OCI-LY3 (cell line): ENCODE measurements around the gene PFN2.

ENCODE experiments used
- H2AFZ ChIP-seq: fragments of 200-600, 300-600 bp; shearing (Covaris generic); 2 replicates; pipeline ENCODE4 v1.6.0; 2014; ENCODE audit warnings: antibody characterized with exemption, low read depth, low read length
- H3K27ac ChIP-seq: fragments of 200-600, 300-600 bp; sonication (generic); 2 replicates; pipeline ENCODE4 v1.5.1; 2014; ENCODE audit warnings: mild to moderate bottlenecking, low read length, moderate library complexity, mixed read lengths
- H3K27me3 ChIP-seq: fragments of 200-600, 300-600 bp; sonication (generic); 2 replicates; pipeline ENCODE4 v1.6.1; 2014; ENCODE audit warnings: low read depth, low read length, mixed read lengths
- H3K36me3 ChIP-seq: fragments of 200-600, 300-600 bp; sonication (generic); replicated peaks from 2 replicates; pipeline ENCODE3; 2014; ENCODE audit warnings: low read depth, low read length, mixed read lengths
- H3K4me1 ChIP-seq: fragments of 300-600, 200-600 bp; sonication (generic); 2 replicates; pipeline ENCODE4 v1.6.1; 2014; ENCODE audit warnings: low read length, mixed read lengths
- H3K4me2 ChIP-seq: fragments of 200-600, 300-600 bp; sonication (generic); 2 replicates; pipeline ENCODE4 v1.6.1; 2014; ENCODE audit warnings: low read length, mixed read lengths
- H3K4me3 ChIP-seq: fragments of 300-600, 200-600 bp; sonication (generic); 2 replicates; pipeline ENCODE4 v1.5.1; 2014; ENCODE audit warnings: antibody characterized with exemption, mild to moderate bottlenecking, low read length, moderate library complexity
- H3K79me2 ChIP-seq: fragments of 300-600, 200-600 bp; shearing (Covaris generic); 2 replicates; pipeline ENCODE4 v1.6.1; 2014; ENCODE audit warnings: mild to moderate bottlenecking, low read length, mixed read lengths
- H3K9ac ChIP-seq: fragments of 300-600, 200-600 bp; shearing (Covaris generic); 2 replicates; pipeline ENCODE4 v1.6.0; 2014; ENCODE audit warnings: mild to moderate bottlenecking, low read length, moderate library complexity
- H3K9me3 ChIP-seq: fragments of 200-600, 300-600 bp; shearing (Covaris generic); 2 replicates; pipeline ENCODE4 v1.6.1; 2014; ENCODE audit warnings: low read length, mixed read lengths; ENCODE audit not compliant: insufficient read depth
- H4K20me1 ChIP-seq: fragments of 200-600, 300-600 bp; sonication (generic); 2 replicates; pipeline ENCODE4 v1.6.1; 2016; ENCODE audit warnings: low read length, mixed read lengths; ENCODE audit not compliant: insufficient read depth
- EZH2phosphoT487 ChIP-seq: fragments of 200-600 bp; shearing (Covaris generic); IDR thresholded peaks from 2 replicates; pipeline ENCODE4 v1.6.1; 2018; ENCODE audit warnings: antibody characterized with exemption, mixed run types, low read depth
- TF ChIP-seq, protein P1 (sequence below): fragments of 200-600, 300-600 bp; sonication (generic); IDR thresholded peaks from 2 replicates; pipeline ENCODE4 v1.5.1; 2014; ENCODE audit warnings: antibody characterized with exemption, low read length, low read depth

Gene PFN2, protein sequence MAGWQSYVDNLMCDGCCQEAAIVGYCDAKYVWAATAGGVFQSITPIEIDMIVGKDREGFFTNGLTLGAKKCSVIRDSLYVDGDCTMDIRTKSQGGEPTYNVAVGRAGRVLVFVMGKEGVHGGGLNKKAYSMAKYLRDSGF

DNA sequence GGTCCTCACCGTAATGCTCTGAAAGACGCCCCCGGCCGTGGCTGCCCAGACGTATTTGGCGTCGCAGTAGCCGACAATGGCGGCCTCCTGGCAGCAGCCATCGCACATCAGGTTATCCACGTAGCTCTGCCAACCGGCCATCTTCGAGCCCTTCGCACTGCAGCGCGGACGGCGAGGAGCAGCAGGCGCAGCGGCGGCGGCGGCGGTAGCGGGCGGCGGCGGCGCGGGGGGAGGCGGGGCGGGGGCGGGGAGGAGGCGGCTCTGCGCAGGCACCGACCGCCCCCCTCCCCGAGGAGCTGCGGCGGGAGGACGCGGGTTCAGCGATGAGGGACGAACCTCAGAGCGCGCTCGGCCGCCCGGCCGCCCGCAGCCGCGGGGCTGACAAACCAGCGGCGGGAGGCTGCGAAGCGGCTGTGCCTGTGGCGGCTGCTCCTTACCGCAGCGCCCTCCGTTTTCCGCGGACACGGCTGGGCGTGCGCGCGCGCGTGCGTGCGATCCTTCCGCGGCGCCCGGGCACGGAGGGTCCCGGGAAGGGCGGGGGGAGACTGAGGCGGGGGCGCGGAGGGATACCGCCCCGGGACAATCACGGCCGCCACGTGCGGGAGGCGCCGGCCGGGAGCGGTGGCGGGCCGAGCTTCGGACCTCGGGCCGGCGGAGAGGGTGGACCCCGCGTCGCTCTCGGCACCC, at the start of gene PFN2:
TSS of gene PFN2 (minus strand) at position 180 of the 687 bp plus-strand sequence. CDS start at position 141, 39 bp downstream.
- H3K27ac ChIP-seq = no peak within 1 kb of the TSS
- no peaks in the 10 kb centered on the region for H4K20me1 ChIP-seq
- H3K9me3 ChIP-seq = no peaks in the 10 kb centered on the region
- H3K9ac ChIP-seq = peak within 1 kb of the TSS; percentile 57
- H3K4me2 ChIP-seq = peak within 1 kb of the TSS; percentile 95
- H2AFZ ChIP-seq = peak within 1 kb of the TSS; percentile 86
- TF ChIP-seq EZH2phosphoT487 = no peak
- TF ChIP-seq, protein P1, sequence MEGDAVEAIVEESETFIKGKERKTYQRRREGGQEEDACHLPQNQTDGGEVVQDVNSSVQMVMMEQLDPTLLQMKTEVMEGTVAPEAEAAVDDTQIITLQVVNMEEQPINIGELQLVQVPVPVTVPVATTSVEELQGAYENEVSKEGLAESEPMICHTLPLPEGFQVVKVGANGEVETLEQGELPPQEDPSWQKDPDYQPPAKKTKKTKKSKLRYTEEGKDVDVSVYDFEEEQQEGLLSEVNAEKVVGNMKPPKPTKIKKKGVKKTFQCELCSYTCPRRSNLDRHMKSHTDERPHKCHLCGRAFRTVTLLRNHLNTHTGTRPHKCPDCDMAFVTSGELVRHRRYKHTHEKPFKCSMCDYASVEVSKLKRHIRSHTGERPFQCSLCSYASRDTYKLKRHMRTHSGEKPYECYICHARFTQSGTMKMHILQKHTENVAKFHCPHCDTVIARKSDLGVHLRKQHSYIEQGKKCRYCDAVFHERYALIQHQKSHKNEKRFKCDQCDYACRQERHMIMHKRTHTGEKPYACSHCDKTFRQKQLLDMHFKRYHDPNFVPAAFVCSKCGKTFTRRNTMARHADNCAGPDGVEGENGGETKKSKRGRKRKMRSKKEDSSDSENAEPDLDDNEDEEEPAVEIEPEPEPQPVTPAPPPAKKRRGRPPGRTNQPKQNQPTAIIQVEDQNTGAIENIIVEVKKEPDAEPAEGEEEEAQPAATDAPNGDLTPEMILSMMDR = no peak
- H3K4me3 ChIP-seq = peak within 1 kb of the TSS; percentile 98
- no peaks in the 10 kb centered on the region for H3K79me2 ChIP-seq
- H3K4me1 ChIP-seq = peaks cover 15% of the 10 kb centered on the region
- peaks cover 11% of the 10 kb centered on the region for H3K27me3 ChIP-seq
- no peaks in the 10 kb centered on the region for H3K36me3 ChIP-seq

DNA sequence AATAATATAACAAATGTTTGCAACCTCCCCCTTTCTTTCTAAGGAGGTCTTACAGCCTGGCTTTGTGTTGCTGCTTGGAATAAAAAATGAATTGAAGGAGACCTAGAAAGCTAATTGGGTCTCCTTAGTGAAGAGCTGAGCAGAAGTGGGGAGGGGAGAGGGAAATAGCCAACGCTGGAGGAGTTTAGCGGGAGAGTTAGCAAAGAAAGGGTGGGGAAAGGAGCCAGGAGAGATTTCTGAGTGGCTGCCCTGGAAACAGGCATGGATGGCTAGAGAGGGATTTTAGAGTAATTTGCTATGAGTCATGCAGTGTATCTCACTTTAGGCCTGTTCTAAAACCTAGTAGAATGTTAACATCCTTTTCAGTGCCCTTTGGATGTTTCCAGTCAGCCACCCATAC, 45.2 kb upstream of the PFN2 start:
- Histone ChIP-seq H3K36me3 (no peaks in the 10 kb centered on the region), H3K4me3 (no peak overlapping the region), H3K9ac (no peak overlapping the region), H3K27me3 (no peaks in the 10 kb centered on the region; the same call in 1 of the 2 replicates), H3K79me2 (no peaks in the 10 kb centered on the region), H3K4me2 (no peak overlapping the region), H3K9me3 (no peaks in the 10 kb centered on the region), H3K27ac (no peak overlapping the region), H3K4me1 (no peaks in the 10 kb centered on the region), H4K20me1 (no peaks in the 10 kb centered on the region), H2AFZ (no peak overlapping the region)
- no peak for TF ChIP-seq EZH2phosphoT487
- TF ChIP-seq, protein P1 = no peak

DNA sequence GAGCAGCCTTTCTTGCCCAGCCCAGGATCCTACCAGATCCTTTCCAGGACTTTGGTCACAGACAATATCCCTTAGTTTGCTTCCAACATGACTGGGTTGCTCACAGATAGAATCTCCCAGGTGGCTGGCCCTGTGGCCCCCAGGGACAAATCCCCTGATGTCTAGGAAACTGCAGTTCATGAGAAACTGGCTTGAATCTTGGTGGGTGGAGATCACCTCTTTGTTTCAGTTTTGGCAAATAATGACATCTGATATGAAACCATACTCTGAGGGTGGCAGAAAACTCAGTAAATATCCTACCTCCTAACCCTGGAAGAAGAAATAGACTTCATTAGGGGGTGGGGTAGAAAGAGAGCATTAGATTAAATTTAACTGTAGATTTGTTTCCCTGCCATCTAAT, 44.1 kb upstream of the PFN2 start:
- no peaks in the 10 kb centered on the region for H3K9me3 ChIP-seq
- no peak for TF ChIP-seq EZH2phosphoT487
- TF ChIP-seq, protein P1 = no peak

DNA sequence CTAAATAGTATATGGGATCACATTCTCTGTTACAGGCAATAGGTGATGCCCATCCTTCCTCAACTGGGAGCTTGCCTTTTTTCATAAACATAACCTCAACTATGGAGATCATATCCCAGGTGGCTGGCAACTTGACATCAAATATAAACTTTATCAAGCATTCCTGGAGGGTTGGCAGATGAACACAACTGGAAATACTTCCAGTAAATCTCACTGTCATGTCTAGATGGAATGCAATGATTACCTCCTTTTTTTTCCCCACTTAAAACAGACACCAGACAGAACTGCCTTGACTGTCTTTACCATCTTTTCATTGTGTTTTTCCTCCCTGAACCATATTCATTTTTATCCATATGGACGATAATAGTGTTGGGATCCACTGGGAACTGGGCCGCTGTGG, 43.1 kb upstream of the PFN2 start:
- Histone ChIP-seq H3K9ac (no peak overlapping the region), H4K20me1 (no peaks in the 10 kb centered on the region), H3K27ac (no peak overlapping the region), H3K4me2 (no peak overlapping the region), H3K4me1 (no peaks in the 10 kb centered on the region), H3K79me2 (no peaks in the 10 kb centered on the region), H2AFZ (no peak overlapping the region), H3K27me3 (no peaks in the 10 kb centered on the region; the same call in 1 of the 2 replicates), H3K4me3 (no peak overlapping the region), H3K9me3 (no peaks in the 10 kb centered on the region), H3K36me3 (no peaks in the 10 kb centered on the region)
- no peak for TF ChIP-seq EZH2phosphoT487
- TF ChIP-seq, protein P1 = no peak

More for the DNA sequence above, 44.1 kb upstream of the PFN2 start:
- H3K36me3 ChIP-seq = no peaks in the 10 kb centered on the region
- H4K20me1 ChIP-seq = no peaks in the 10 kb centered on the region
- H3K4me1 ChIP-seq = no peaks in the 10 kb centered on the region
- no peak overlapping the region for H2AFZ ChIP-seq
- no peaks in the 10 kb centered on the region for H3K79me2 ChIP-seq
- H3K9ac ChIP-seq = no peak overlapping the region
- H3K27ac ChIP-seq = no peak overlapping the region
- no peak overlapping the region for H3K4me2 ChIP-seq
- no peak overlapping the region for H3K4me3 ChIP-seq
- H3K27me3 ChIP-seq = no peaks in the 10 kb centered on the region; the same call in 1 of the 2 replicates
